ENCODE measurements around the gene BCOR. TPM values are rescaled to one million over a fixed set of nuclear protein-coding genes. Genes with fewer than 3 reads are reported as not detected.

Gene BCOR
- total RNA-seq, 1 experiment from 2014 or later, result 21.8 TPM

DNA sequence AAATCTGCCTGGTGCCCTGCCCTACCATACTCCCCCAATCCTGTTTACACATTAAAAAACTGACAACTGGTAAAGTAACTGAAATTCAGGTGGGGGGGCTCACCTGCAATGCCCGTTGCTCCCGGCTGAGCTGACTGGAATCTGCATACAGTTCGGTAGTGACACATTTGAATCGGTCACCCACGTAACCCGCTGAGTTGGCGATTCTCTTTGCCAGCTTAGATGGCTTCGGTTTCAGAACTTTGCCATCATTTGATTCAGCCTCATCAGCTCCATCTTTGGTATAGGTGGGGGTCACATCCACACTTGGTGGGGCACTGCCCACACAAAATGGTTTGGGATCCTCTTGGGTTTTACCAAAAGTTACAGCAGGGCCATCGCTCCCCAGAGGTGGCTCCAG is 25.5 kb downstream of the BCOR start:
- Histone ChIP-seq H3K27ac (ENCODE audit: low read length) (no peak overlapping the region), H3K4me3 (ENCODE audit: low read length) (no peak overlapping the region), H3K36me3 (ENCODE audit: low read depth, low read length) (peaks cover 11% of the 10 kb centered on the region), H3K27me3 (ENCODE audit: low read length) (no peaks in the 10 kb centered on the region), H3K9me2 (replicated peaks; ENCODE audit: low read length) (no peaks in the 10 kb centered on the region), H3K9ac (ENCODE audit: low read length) (no peak overlapping the region), H3K79me2 (ENCODE audit: low read length) (peaks cover 11% of the 10 kb centered on the region; the same call in 1 of the 2 replicates), H4K20me1 (ENCODE audit: low read length) (0 out of 2 replicates have a peak, but pooled peaks cover 3% of the 10 kb centered on the region), H3F3A (ENCODE audit: low read length, unreplicated experiment) (no peaks in the 10 kb centered on the region), H2AFZ (ENCODE audit: low read length) (no peak overlapping the region), H3K9me3 (ENCODE audit: low read length) (no peaks in the 10 kb centered on the region), H3K4me2 (ENCODE audit: low read length) (no peak overlapping the region), H3K4me1 (ENCODE audit: insufficient read depth, low read length) (no peaks in the 10 kb centered on the region)
- no peak for ATAC-seq
- no peak for TF ChIP-seq EZH2phosphoT487 (IDR thresholded peaks at IDR 0.05; ENCODE audit: borderline replicate concordance, low read length)
- no peak for TF ChIP-seq CTCF (conservative IDR thresholded peaks at IDR 0.05; ENCODE audit: low read depth, low read length)
- TF ChIP-seq EZH2 (IDR thresholded peaks at IDR 0.05; ENCODE audit: low read length, unreplicated experiment), result no peak
- intact Hi-C loops (cut with micrococcal nuclease), result no loop called here
- no peak for DNase-seq
- BruUV-seq (replicated peaks), result no TSS peak
- ChIA-PET CTCF (no interaction called here), POLR2A (ENCODE audit: unreplicated experiment) (no interaction called here)

GRCh38 chrX:40068048-40068447 is 29.7 kb downstream of the BCOR start:
- ATAC-seq, result no peak; the same call in 1 of the 2 replicates
- H3K9ac ChIP-seq (ENCODE audit: low read length), result no peak overlapping the region
- no peak overlapping the region for H2AFZ ChIP-seq (ENCODE audit: low read length)
- peaks cover 10% of the 10 kb centered on the region for H3K36me3 ChIP-seq (ENCODE audit: low read depth, low read length)
- no peak overlapping the region for H3K27ac ChIP-seq (ENCODE audit: low read length)
- H3K4me3 ChIP-seq (ENCODE audit: low read length), result no peak overlapping the region
- ChIA-PET CTCF (no interaction called here), POLR2A (ENCODE audit: unreplicated experiment) (no interaction called here)
- H3K4me1 ChIP-seq (ENCODE audit: insufficient read depth, low read length), result no peaks in the 10 kb centered on the region
- peaks cover 6% of the 10 kb centered on the region; the same call in 1 of the 2 replicates for H3K79me2 ChIP-seq (ENCODE audit: low read length)
- H4K20me1 ChIP-seq (ENCODE audit: low read length), result 0 out of 2 replicates have a peak, but pooled peaks cover 3% of the 10 kb centered on the region
- TF ChIP-seq EZH2 (IDR thresholded peaks at IDR 0.05; ENCODE audit: low read length, unreplicated experiment) (no peak), EZH2phosphoT487 (IDR thresholded peaks at IDR 0.05; ENCODE audit: borderline replicate concordance, low read length) (no peak), CTCF (conservative IDR thresholded peaks at IDR 0.05; ENCODE audit: low read depth, low read length) (peak; percentile 38)
- BruUV-seq (replicated peaks), result no TSS peak
- peak; percentile 45 for DNase-seq
- H3K27me3 ChIP-seq (ENCODE audit: low read length), result no peaks in the 10 kb centered on the region
- H3K4me2 ChIP-seq (ENCODE audit: low read length), result no peak overlapping the region
- intact Hi-C loops (cut with micrococcal nuclease), result no loop called here
- no peaks in the 10 kb centered on the region for H3F3A ChIP-seq (ENCODE audit: low read length, unreplicated experiment)
- no peaks in the 10 kb centered on the region for H3K9me3 ChIP-seq (ENCODE audit: low read length)
- no peaks in the 10 kb centered on the region for H3K9me2 ChIP-seq (replicated peaks; ENCODE audit: low read length)

- Histone ChIP-seq H2AFZ (ENCODE audit: low read length) (no peak overlapping the region), H3F3A (ENCODE audit: low read length, unreplicated experiment) (no peaks in the 10 kb centered on the region), H3K27me3 (ENCODE audit: low read length) (no peaks in the 10 kb centered on the region), H3K36me3 (ENCODE audit: low read depth, low read length) (peaks cover 10% of the 10 kb centered on the region), H3K4me3 (ENCODE audit: low read length) (no peak overlapping the region), H3K4me2 (ENCODE audit: low read length) (no peak overlapping the region), H3K79me2 (ENCODE audit: low read length) (peaks cover 6% of the 10 kb centered on the region; the same call in 1 of the 2 replicates), H3K9ac (ENCODE audit: low read length) (no peak overlapping the region), H3K27ac (ENCODE audit: low read length) (no peak overlapping the region), H3K9me3 (ENCODE audit: low read length) (no peaks in the 10 kb centered on the region), H4K20me1 (ENCODE audit: low read length) (0 out of 2 replicates have a peak, but pooled peaks cover 1% of the 10 kb centered on the region), H3K9me2 (replicated peaks; ENCODE audit: low read length) (no peaks in the 10 kb centered on the region), H3K4me1 (ENCODE audit: insufficient read depth, low read length) (no peaks in the 10 kb centered on the region)
- DNase-seq, result no peak
- POLR2A ChIA-PET (ENCODE audit: unreplicated experiment), result no interaction called here
- intact Hi-C loops (cut with micrococcal nuclease), result no loop called here
- no peak for ATAC-seq
- TF ChIP-seq EZH2phosphoT487 (IDR thresholded peaks at IDR 0.05; ENCODE audit: borderline replicate concordance, low read length), result no peak
- no peak for TF ChIP-seq EZH2 (IDR thresholded peaks at IDR 0.05; ENCODE audit: low read length, unreplicated experiment)
- TF ChIP-seq CTCF (conservative IDR thresholded peaks at IDR 0.05; ENCODE audit: low read depth, low read length), result no peak
- no TSS peak for BruUV-seq (replicated peaks)
- CTCF ChIA-PET, result no interaction called here
Measured at GRCh38 chrX:40066700-40067099, 31.1 kb downstream of the BCOR start.
